IPS-11a (cell line): ENCODE measurements around the gene OAS2.
"Not testable (repeated sequence)": the region's sequence is repeated elsewhere in the genome, so short reads cannot be mapped to it uniquely, and the experiment has no call there.

Source experiments
- H3K4me3 ChIP-seq: one replicate; pipeline ENCODE4 v1.5.1; 2013; ENCODE audit warnings: low read depth, low read length, control low read depth

The OAS2 gene

GRCh38 chr12:112980491-112981158 lies 2.3 kb downstream of the OAS2 start:
- H3K4me3 ChIP-seq, result no peak overlapping the region

GRCh38 chr12:112985642-112986290 lies 7.4 kb downstream of the OAS2 start:
- no peak overlapping the region for H3K4me3 ChIP-seq

DNA sequence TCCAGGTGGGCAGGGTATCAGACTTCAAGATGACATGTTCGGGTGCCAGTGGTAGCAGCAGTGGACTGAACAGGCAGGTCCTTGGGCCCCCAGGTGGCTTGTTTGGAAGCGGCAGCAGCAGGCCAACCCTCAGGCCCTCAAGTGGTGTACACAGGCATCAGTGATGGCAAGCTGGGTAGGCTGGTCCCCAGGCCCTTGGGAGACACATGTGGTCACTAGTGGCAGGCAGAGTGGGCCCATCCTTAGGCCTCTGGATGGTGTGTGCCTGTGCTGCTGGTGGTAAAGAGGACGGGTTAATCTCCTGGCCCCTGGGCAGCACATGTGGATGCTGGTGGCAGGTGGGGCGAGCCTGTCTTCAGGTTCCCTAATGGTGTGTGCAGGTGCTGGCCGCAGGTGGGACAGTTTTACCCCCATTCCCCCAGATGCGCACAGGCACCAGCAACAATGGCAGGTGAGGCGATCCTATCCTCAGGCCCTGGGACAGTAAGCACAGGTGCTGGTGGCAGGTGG lies 8.0 kb downstream of the OAS2 start:
- H3K4me3 ChIP-seq, result no peak overlapping the region

- no peak overlapping the region for H3K4me3 ChIP-seq
Measured at GRCh38 chr12:112987561-112987960, 9.2 kb downstream of the OAS2 start.

DNA sequence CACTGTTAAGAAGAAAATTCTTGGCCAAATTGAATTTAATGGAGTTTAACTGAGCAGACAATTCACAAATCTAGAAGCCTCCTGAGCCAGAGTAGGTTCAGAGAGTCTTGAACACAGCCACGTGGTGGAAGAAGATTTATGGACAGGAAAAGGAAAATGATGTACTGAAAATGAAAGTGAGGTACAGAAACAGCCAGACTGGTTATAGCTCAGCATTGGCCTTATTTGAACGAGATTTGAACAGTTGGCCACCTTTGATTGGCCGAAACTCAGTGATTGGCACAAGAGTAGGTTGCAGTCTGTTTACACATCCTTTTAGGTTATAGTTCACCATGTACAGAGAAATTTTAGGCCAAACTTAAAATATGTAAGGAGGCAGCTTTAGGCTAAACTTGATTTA lies 9.9 kb downstream of the OAS2 start:
- no peak overlapping the region for H3K4me3 ChIP-seq

GRCh38 chr12:112988823-112989385 lies 10.6 kb downstream of the OAS2 start:
- H3K4me3 ChIP-seq, result not testable (repeated sequence)

- no peak overlapping the region for H3K4me3 ChIP-seq
Measured at GRCh38 chr12:112989806-112990205, 11.5 kb downstream of the OAS2 start.

- H3K4me3 ChIP-seq, result no peak overlapping the region
Measured at GRCh38 chr12:112992541-112993398, 14.5 kb downstream of the OAS2 start.

- no peak overlapping the region for H3K4me3 ChIP-seq
Measured at GRCh38 chr12:112995008-112995407, 16.7 kb downstream of the OAS2 start.

GRCh38 chr12:112996501-112996900 lies 18.2 kb downstream of the OAS2 start:
- no peak overlapping the region for H3K4me3 ChIP-seq

- no peak overlapping the region for H3K4me3 ChIP-seq
Measured at GRCh38 chr12:112997506-112997905, 19.2 kb downstream of the OAS2 start.

- H3K4me3 ChIP-seq, result no peak overlapping the region
Measured at GRCh38 chr12:112998987-112999767, 20.9 kb downstream of the OAS2 start.

GRCh38 chr12:113000433-113000832 lies 22.1 kb downstream of the OAS2 start:
- no peak overlapping the region for H3K4me3 ChIP-seq

DNA sequence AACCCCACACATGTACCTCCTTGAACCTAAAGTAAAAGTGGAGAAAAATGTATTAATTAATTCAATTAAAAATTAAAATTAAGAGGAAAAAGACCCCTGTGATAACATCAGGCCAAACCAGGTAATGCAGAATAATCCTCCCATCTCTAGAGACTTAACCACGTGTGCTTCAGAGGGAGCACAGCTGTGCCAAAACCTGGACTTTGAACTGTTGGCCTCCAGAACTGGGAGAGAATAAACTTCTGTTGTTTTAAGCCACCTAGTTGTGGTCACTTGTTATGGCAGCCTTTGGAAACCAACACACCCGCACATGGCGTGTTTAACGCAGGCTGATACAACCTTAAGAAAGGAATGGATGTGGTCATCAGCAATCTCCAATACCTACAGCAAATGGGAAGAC lies 23.8 kb downstream of the OAS2 start:
- no peak overlapping the region for H3K4me3 ChIP-seq

DNA sequence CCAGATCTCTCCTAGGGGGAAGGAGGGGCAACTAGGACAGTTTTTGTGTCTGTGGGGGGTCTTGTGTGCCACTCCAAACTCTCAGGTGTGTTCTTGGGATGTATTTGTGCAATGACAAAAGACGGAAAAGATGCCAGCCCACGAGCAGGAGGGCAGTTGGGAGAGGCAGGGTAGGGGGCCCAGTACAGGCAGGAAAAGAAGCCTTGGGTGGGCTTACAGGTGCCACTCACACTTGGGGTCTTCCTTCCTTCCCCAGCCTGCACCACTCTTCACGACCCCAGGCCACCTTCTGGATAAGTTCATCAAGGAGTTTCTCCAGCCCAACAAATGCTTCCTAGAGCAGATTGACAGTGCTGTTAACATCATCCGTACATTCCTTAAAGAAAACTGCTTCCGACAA lies 24.4 kb downstream of the OAS2 start:
- no peak overlapping the region for H3K4me3 ChIP-seq

DNA sequence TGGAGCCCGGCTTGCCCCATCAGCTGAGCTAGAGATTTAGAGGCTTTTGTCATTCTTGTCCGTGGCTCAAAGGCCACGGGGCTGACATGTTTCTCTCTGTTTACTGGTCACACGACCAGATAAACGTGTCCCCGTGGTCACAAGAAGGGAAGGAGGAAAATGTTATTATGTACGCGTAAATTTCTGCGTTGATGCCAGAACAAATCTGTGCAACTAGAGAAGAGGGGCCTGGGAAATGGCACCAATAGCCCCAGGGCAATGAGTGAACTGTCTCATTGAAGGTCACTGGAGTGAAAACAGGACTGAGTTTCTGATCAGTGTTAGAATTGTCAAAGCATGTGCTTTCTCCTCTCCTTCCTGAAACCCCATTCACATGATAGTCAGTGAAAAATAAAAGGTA lies 25.3 kb downstream of the OAS2 start:
- H3K4me3 ChIP-seq, result no peak overlapping the region

GRCh38 chr12:113005762-113006161 lies 27.4 kb downstream of the OAS2 start:
- H3K4me3 ChIP-seq, result no peak overlapping the region

DNA sequence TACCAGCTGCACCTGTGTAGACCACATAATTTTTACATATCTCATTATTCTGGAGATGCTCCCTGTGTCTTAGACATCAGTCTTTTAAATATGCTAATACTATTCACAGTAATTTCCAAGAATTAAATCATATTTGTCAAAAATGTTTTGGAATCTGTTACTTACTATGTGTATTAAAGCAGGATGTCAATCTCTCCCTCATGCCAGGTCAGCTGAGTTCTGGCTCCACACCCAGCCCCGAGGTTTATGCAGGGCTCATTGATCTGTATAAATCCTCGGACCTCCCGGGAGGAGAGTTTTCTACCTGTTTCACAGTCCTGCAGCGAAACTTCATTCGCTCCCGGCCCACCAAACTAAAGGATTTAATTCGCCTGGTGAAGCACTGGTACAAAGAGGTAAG lies 27.9 kb downstream of the OAS2 start:
- H3K4me3 ChIP-seq, result no peak overlapping the region

DNA sequence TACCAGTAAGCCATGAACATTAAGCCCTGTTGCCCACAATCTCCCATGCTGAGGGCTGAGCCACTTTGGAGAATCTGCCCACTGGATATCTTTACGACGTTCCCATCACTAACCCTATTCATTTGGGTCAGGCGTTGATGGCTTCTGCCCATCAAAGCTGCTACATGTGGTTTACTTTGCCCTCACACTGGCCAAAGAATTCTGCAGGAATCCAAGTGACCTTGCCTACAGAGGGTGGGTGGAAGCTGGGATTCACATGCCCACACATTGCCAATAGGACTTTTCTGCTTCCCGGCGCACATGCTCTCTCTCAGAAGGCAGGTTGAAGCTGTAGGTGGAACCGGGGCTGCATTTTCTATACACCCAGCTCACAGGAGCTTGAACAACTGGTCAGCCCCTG lies 28.3 kb downstream of the OAS2 start:
- H3K4me3 ChIP-seq, result no peak overlapping the region

- H3K4me3 ChIP-seq, result no peak overlapping the region
Measured at GRCh38 chr12:113007166-113007565, 28.8 kb downstream of the OAS2 start.

- no peak overlapping the region for H3K4me3 ChIP-seq
Measured at GRCh38 chr12:113010701-113011100, 32.4 kb downstream of the OAS2 start.
